Gastrocnemius medialis (tissue), 4 donors: ENCODE data around the gene TJAP1. TPM values are rescaled to one million over a fixed set of nuclear protein-coding genes. Genes with fewer than 3 reads are reported as not detected.

Source experiments
- ATAC-seq, 2 donors: fragments of 150-250 bp; one replicate each; pipeline ENCODE4 v1.9.1; 2016
- DNase-seq, 2 donors: peaks; one replicate each; pipeline ENCODE4 v3.0.0-alpha.2; 2019
- H3K27ac ChIP-seq, 4 donors: fragments of 200-600 bp; sonication (generic); 1 replicate in 1 of 4; 2 replicates in 3 of 4; pipeline ENCODE4 v1.5.1; 2016 to 2018; ENCODE audit warnings: mild to moderate bottlenecking in 2 of 4, moderate library complexity in 1 of 4
- H3K27me3 ChIP-seq, 3 donors: fragments of 200-600 bp; sonication (generic) in 2 of 3; 1 replicate in 1 of 3; 2 replicates in 2 of 3; pipeline versions ENCODE4 v1.5.1 to v1.6.0; 2016 to 2019; ENCODE audit warnings: mild to moderate bottlenecking in 1 of 3, moderate library complexity in 1 of 3
- H3K36me3 ChIP-seq, 2 donors: fragments of 200-600 bp; sonication (generic) in 1 of 2; one replicate each; pipeline ENCODE4 v1.5.1; 2017 to 2018
- H3K4me1 ChIP-seq, 2 donors: fragments of 200-600 bp; sonication (generic) in 1 of 2; one replicate each; pipeline ENCODE4 v1.5.1; 2016 to 2017; ENCODE audit warnings: mild to moderate bottlenecking in 2 of 2
- H3K4me3 ChIP-seq, 4 donors: fragments of 200-600 bp; sonication (generic) in 3 of 4; 1 replicate in 1 of 4; 2 replicates in 3 of 4; pipeline ENCODE4 v1.5.1; 2016 to 2019; ENCODE audit warnings: mild to moderate bottlenecking in 2 of 4
- H3K9me3 ChIP-seq, 3 donors: fragments of 200-600 bp; sonication (generic) in 2 of 3; 1 replicate in 1 of 3; 2 replicates in 2 of 3; pipeline ENCODE4 v1.5.1; 2016 to 2019
- POLR2A ChIP-seq, 2 donors: fragments of 450-650 bp; IDR thresholded peaks; one replicate each; pipeline ENCODE4 v1.6.1; 2017; ENCODE audit warnings: antibody characterized with exemption in 2 of 2, mild to moderate bottlenecking in 2 of 2, moderate library complexity in 2 of 2
- in situ Hi-C, 4 donors: fragments of 200-750 bp; cut with MboI; loops; one replicate each; pipeline versions ENCODE4 v1.15.0 to v1.8.0; 2017; ENCODE audit warnings: low sequenced_read_pairs in 4 of 4
- intact Hi-C: fragments of 100-400 bp; cut with DNase I; formaldehyde crosslinking; loops from one replicate; pipeline ENCODE4 v1.15.1; 2023; ENCODE audit warnings: low total_unique reads
- total RNA-seq, 4 donors: library from RNA; depleted of rRNA; stranded (reverse); fragments of >200 nt; gene quantifications; one replicate each; pipeline versions ENCODE4 v1.1.0 to v1.2.3, GENCODE V29; 2016
- TF ChIP-seq, protein P1 (sequence below), 5 experiments: fragments of 450-650 bp in 3 of 5; fragments of 200-600 bp in 2 of 5; sonication (generic) in 2 of 5; IDR thresholded peaks in 4 of 5; conservative IDR thresholded peaks in 1 of 5; 1 replicate in 4 of 5; 2 replicates in 1 of 5; pipeline ENCODE4 v1.5.1; 2016 to 2019; ENCODE audit warnings: antibody characterized with exemption in 5 of 5, mild to moderate bottlenecking in 3 of 5, moderate library complexity in 3 of 5

TJAP1 gene
- total RNA-seq, 4 donors from 2014 or later, result 28.8 to 45.2 (median 37.7) TPM

DNA sequence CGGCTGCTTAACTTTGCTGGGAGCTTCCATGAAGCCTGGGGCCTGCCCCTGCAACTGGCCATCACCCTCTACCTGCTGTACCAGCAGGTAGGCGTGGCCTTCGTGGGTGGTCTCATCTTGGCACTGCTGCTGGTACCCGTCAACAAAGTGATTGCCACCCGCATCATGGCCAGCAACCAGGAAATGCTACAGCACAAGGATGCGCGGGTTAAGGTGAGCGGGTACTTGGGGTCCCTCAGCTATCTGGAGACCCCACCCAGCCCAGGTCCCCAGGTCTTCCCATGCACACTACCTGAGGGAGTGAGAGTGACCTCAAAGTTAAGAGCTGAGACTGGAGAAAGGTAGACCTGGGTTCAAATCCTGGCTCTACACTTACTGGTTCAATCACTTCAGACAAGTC is 44.2 kb upstream of the TJAP1 start:
- no peaks in the 10 kb centered on the region for H3K9me3 ChIP-seq
- no peak for DNase-seq
- no peak for ATAC-seq
- no peak overlapping the region for H3K27ac ChIP-seq
- H3K4me3 ChIP-seq, result no peak overlapping the region
- H3K27me3 ChIP-seq, result no peaks in the 10 kb centered on the region
- peaks cover 0 to 16% of the 10 kb centered on the region in 2 donors for H3K36me3 ChIP-seq
- TF ChIP-seq, protein P1, sequence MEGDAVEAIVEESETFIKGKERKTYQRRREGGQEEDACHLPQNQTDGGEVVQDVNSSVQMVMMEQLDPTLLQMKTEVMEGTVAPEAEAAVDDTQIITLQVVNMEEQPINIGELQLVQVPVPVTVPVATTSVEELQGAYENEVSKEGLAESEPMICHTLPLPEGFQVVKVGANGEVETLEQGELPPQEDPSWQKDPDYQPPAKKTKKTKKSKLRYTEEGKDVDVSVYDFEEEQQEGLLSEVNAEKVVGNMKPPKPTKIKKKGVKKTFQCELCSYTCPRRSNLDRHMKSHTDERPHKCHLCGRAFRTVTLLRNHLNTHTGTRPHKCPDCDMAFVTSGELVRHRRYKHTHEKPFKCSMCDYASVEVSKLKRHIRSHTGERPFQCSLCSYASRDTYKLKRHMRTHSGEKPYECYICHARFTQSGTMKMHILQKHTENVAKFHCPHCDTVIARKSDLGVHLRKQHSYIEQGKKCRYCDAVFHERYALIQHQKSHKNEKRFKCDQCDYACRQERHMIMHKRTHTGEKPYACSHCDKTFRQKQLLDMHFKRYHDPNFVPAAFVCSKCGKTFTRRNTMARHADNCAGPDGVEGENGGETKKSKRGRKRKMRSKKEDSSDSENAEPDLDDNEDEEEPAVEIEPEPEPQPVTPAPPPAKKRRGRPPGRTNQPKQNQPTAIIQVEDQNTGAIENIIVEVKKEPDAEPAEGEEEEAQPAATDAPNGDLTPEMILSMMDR (IDR thresholded peaks at IDR 0.05 in 4 of 5, conservative IDR thresholded peaks at IDR 0.05 in 1 of 5), result no peak
- no peak for TF ChIP-seq POLR2A (IDR thresholded peaks at IDR 0.05)
- intact Hi-C loops, result no loop called here
- H3K4me1 ChIP-seq, result peaks cover 10 to 14% of the 10 kb centered on the region in 2 donors
- in situ Hi-C loops, result no loop called here

GRCh38 chr6:43434001-43434840 is 43.1 kb upstream of the TJAP1 start:
- TF ChIP-seq POLR2A (IDR thresholded peaks at IDR 0.05), result no peak
- TF ChIP-seq, protein P1 (IDR thresholded peaks at IDR 0.05 in 4 of 5, conservative IDR thresholded peaks at IDR 0.05 in 1 of 5), result no peak
- in situ Hi-C loops, result no loop called here
- ATAC-seq, result no peak
- no peaks in the 10 kb centered on the region for H3K9me3 ChIP-seq
- H3K36me3 ChIP-seq, result peaks cover 0 to 26% of the 10 kb centered on the region in 2 donors
- intact Hi-C loops, result no loop called here
- no peaks in the 10 kb centered on the region for H3K27me3 ChIP-seq
- no peak overlapping the region for H3K4me3 ChIP-seq
- H3K4me1 ChIP-seq, result peaks cover 0 to 4% of the 10 kb centered on the region in 2 donors
- no peak for DNase-seq
- no peak overlapping the region for H3K27ac ChIP-seq

- ATAC-seq (no peak), DNase-seq (no peak)
- no peaks in the 10 kb centered on the region for H3K4me1 ChIP-seq
- intact Hi-C loops (no loop called here), in situ Hi-C loops (no loop called here)
- H3K27me3 ChIP-seq, result no peaks in the 10 kb centered on the region
- no peak overlapping the region for H3K4me3 ChIP-seq
- H3K27ac ChIP-seq, result no peak overlapping the region
- H3K9me3 ChIP-seq, result no peaks in the 10 kb centered on the region
- TF ChIP-seq, protein P1 (IDR thresholded peaks at IDR 0.05 in 4 of 5, conservative IDR thresholded peaks at IDR 0.05 in 1 of 5), result no peak
- TF ChIP-seq POLR2A (IDR thresholded peaks at IDR 0.05), result no peak
- H3K36me3 ChIP-seq, result peaks cover 0 to 34% of the 10 kb centered on the region in 2 donors
These were observed 42.4 kb upstream of the TJAP1 start for GRCh38 chr6:43434943-43435342.

DNA sequence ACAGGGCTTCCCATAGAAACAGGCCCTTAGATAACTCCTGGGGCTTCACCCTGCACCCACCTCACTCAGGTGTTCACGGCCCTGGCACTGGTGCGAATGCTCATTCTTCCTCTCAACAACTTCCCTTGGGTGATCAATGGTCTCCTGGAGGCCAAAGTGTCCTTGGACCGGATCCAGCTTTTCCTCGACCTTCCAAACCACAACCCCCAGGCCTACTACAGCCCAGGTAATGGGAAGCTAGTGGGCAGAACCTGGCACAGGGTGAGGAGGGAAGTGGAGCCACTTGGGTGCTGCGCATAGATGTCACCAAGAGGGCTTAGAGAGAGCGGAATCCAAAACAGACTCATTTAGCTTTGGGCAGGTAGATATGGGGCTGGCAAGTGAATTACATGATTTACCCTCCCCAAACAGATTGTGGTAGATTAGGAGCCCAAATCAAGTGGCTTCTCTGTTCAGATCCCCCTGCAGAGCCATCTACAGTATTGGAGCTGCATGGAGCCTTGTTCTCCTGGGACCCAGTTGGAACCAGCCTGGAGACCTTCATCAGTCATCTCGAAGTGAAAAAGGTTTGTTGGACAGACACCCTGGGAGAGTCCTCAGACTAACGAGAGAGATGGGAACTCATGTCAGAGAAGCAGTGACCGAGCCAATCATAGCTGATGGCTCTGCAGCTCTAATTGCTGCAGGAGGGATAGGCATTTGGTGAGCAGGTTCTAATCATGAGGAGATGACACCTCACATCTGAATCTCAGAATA is 41.5 kb upstream of the TJAP1 start:
- H3K4me1 ChIP-seq, result no peaks in the 10 kb centered on the region
- H3K36me3 ChIP-seq, result peaks cover 0 to 40% of the 10 kb centered on the region in 2 donors
- no peak for DNase-seq
- no peaks in the 10 kb centered on the region for H3K27me3 ChIP-seq
- H3K27ac ChIP-seq, result no peak overlapping the region
- in situ Hi-C loops (no loop called here), intact Hi-C loops (no loop called here)
- no peak overlapping the region for H3K4me3 ChIP-seq
- no peaks in the 10 kb centered on the region for H3K9me3 ChIP-seq
- no peak for ATAC-seq
- TF ChIP-seq POLR2A (IDR thresholded peaks at IDR 0.05), result no peak
- TF ChIP-seq, protein P1 (IDR thresholded peaks at IDR 0.05 in 4 of 5, conservative IDR thresholded peaks at IDR 0.05 in 1 of 5), result no peak
